Effector CD4-positive, alpha-beta T cell (primary cell): Measurements from ENCODE around the gene THAP7.
"Not testable (repeated sequence)": the region's sequence is repeated elsewhere in the genome, so short reads cannot be mapped to it uniquely, and the experiment has no call there.

ENCODE experiments used
- DNase-seq: peaks from one replicate; pipeline ENCODE4 v3.0.0-alpha.2; 2020

The THAP7 gene

GRCh38 chr22:20977019-20977418, 24.9 kb downstream of the THAP7 start:
- DNase-seq, result no peak

DNA sequence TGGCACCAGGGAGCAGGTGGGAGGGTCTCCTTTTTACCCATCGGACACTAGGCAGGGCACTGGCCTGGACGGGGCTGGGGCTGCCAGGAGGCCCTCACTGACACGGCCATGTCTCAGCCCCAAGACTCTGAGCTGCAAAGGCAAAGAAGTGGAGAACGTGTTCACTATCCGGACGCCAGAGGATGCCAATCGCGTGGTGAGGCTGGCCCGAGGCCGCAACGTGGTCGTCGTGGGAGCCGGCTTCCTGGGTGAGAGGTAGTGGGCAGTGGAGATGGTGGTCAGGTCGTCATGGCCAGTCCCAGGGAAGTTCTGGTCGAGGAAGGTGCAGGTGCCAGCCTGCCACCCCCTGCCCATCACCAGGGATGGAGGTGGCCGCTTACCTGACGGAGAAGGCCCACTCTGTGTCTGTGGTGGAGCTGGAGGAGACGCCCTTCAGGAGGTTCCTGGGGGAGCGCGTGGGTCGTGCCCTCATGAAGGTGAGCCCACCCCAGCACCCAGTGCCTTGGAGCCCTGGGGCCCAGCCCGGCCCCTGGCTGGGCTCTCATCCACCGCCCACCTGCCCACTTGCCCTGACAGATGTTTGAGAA, 25.5 kb downstream of the THAP7 start:
- DNase-seq, result no peak

GRCh38 chr22:20975541-20976290, 26.2 kb downstream of the THAP7 start:
- no peak for DNase-seq

- no peak for DNase-seq
Observed at GRCh38 chr22:20974336-20974955, 27.5 kb downstream of the THAP7 start.

DNA sequence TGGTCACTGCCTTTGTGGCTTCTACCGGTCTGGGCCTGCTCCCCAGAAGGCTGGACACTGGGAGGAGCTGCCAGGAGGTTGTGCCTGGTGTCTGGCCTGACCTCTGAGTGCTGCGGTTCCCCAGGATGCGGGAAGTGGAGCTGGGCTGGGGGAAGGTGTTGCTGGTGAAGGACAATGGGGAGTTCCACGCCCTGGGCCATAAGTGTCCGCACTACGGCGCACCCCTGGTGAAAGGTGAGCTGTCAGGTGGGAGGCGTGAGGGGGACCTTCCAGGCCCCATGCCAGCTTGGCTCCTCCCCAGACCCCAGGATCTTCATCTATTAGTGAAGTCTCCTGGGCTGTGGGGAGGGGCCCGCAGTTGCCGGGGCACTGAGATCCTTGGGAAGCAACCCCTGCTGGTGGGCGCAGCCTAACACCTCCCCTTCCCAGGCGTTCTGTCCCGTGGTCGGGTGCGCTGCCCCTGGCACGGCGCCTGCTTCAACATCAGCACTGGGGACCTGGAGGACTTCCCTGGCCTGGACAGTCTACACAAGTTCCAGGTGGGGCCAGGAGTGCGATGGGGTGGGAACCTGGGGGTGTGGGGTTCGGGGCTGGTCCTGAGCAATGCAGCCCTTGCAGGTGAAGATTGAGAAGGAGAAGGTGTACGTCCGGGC, 28.2 kb downstream of the THAP7 start:
- no peak for DNase-seq

- DNase-seq, result no peak
Observed at GRCh38 chr22:20972933-20973577, 28.9 kb downstream of the THAP7 start.

DNA sequence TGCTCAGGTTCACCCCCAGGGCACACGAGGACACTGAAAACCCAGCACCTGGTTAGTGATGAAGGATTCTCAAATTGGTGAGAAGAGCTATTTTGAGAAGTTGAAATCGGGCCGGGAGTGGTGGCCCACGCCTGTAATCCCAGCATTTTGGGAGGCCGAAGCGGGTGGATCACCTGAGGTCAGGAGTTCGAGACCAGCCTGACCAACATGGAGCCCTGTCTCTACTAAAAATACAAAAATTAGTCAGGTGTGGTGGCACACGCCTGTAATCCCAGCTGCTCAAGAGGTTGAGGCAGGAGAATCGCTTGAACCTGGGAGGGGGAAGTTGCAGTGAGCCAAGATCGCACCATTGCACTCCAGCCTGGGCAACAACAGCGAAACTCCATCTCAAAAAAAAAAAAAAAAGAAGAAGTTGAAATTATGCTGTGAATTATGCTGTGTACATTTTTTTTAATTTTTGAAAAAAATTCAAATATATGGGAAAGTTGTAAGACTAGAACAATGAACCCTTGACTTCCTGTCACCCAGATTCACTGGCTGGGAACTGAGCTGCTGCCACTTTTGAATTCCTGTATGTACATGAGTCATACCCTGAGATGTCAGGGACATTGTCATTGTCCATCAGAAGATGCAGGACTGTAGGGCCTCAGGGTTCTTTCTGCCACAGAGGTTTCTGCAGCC, 29.8 kb downstream of the THAP7 start:
- DNase-seq, result not testable (repeated sequence)

DNA sequence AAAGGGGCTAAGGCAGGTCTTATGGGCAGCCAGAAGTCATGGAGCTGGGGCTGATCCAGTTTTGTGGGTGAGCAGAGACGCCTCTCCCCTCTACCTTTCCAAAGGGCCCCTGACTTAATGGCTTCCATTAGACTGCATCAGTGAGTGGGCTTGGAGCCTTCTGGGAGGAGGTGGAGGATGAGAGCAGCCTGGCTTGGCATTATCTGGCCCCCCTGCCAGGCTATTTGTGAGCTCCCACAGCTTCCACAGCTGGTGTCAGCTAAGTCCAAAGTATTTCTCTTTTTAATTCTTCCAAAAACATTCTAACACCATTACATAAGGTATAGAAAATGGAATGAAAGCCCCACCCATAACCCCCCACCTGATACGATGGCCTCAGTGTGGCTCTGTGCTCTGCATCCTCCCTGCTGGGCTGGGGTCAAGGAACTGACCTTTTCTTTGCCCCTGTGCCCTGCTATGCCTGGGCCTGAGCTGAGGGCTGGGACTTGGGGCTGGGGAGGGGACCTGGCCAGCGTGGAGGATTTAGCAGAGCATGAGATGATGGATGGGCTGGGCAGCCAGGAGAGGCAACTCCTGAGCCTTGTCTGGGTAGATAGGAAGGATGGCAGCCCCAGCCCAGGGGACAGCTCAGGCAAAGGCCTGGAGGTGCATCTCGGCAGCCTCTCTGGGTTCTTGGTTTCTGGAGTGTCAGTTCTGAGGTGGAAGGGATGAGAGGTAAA, 30.8 kb downstream of the THAP7 start:
- no peak for DNase-seq

DNA sequence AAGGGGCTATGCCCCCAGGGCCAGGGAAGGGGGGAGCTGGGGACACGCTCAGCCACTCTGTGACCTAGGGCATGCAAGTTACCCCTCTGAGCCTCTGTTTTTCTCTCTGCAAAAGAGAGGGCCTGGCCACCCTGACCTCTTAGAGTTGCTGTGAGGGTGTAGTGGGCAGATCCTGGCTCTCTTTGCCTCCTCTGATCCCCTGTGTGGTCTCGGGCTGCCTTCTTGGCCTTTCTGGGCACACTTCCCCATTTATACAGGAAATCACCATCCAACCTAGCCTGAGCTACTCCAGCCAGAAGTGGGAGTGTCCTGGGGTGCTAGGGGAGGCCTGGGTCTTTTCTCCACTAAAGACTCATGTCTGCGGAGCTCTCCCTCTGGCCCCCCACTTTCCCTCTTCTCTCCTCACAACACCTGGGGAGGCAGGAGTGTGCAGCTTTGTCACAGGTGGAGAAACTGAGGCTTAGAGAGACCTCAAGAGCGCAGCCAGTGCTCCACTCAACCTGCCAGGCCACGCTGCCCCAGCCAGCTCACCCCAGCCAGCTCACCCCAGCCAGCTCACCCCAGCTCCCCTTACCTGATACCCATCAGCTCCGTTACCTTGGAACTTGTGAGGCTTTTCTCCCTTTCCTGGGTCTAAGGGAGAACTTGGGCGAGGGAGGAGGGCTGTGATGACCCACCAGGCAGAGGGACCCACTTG, 33.5 kb downstream of the THAP7 start:
- no peak for DNase-seq

GRCh38 chr22:20967697-20968211, 34.2 kb downstream of the THAP7 start:
- no peak for DNase-seq

DNA sequence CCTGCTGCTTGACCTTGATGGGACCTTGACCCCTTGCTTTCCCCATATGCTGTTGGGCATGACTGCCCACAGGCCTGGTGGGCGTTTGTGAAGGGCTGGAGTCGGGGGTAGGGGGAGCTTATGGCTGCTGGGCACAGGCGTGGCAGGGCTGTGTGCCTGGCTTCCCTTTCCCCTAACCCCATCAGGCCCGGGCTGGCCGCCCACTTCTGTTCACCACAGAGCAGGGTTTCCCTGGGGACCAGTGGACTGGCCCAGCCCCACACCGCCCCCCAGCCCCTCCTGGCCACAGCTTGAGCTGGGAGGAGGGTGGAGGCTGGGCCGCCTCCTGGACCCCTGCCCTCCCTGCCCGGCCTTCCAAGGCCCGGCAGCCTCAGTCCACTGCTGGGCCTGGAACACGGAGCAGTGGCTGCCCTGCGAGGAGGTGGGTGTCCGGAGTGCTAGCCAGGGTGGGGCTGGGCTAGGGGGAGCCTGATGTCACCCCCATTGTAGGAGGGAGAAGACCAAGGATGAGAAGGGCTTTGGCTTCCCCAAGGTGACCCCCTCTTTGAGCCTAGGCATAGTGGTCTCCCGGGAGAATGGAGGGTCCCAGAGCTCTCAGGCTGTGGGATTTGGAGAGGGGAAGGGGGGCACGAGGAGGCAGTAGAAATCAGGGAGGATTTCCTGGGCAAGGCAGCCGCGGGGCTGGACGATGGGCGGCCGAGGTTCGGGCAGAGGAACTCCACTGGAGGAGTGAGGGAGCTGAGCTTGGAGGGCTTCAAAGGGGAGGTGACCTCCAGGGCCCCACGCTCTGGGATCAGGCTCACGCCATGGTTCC, 34.8 kb downstream of the THAP7 start, which contains the start of gene AIFM3:
AIFM3 (plus strand) TSS at position 373 of the 814 bp plus-strand sequence. CDS start 690 bp downstream, outside the sequence.
- no peak for DNase-seq

GRCh38 chr22:20965888-20966855, 35.7 kb downstream of the THAP7 start:
- DNase-seq, result no peak

GRCh38 chr22:20965104-20965887, 36.6 kb downstream of the THAP7 start:
- no peak for DNase-seq

- DNase-seq, result no peak
Observed at GRCh38 chr22:20964799-20965103, 37.2 kb downstream of the THAP7 start.

DNA sequence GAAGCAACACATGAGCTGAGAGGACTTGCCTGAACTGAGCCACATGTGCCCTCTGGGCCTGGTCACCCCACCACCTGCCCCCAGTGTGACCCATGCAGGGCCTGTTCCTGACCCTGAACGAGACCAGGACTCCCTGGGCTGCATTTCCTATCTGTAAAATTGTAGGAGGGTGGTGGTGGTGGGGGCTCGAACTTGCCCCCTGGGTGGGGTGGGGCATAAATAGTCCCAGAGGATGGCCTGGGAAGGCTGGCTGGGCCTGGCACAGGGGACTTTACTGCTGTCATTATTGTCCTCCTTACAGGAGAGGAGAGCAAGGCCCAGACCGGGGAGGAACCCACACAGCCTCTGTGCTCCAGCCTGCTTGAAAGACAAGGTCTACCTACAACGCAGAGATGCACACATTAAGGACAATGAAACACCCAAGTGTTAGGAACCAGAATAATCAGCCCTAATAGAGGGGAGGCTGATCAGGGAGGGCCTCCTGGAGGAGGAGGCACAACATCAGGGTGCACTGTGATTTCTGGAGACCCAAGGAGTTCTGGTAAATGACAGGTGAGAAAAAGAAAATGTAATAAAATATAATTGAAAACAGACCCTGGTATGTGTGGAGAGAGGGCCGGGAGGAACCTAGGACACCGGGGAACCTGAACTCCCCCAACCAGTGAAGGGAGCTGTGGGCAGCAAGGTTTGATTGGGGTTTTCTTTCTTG, 37.7 kb downstream of the THAP7 start:
- DNase-seq, result no peak

DNA sequence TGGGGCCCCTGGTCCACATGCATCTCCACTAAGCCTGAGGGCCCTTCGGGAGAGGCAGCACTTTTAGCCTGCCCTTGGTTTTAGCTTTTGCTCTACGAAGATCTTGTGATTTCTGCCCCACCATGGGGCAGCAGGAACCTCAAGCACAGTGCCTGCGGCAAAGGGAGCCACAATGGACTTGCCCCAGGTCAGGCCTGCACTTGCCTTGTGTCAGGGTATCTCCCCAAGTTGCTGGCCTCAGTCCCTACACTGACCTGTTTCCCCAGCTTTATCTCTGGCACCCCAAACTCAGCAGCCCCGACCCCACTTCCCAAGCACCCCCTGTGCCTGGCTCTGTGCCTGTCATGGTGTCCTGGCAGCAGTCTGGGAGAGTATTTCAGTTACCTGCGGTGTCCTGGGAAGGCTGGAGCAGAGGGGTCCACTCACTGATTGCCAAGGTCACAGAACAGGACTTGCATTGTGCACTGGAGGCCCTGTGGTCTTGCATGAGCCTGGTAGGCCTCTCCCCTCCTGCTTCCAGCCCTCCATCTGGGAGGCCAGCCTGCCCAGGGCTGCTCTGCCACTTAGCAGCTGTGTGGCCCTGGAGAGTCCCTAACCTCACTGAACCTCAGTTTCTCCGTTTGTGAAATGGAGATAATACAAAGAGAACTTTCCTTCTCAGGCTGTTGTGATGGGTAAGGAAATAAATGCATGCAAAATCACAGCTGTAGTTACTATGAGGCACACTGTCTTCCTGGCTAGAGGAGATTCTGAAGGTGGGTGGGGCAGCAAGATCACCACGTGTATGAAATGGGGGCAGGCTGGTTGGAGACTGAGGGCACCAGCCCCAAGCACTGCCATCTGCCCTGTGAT, 38.5 kb downstream of the THAP7 start:
- DNase-seq, result no peak
